Stomach (tissue), 9 donors: ENCODE data around the gene TUBA1A. TPM values are rescaled to one million over a fixed set of nuclear protein-coding genes. Genes with fewer than 3 reads are reported as not detected.
"Not testable (repeated sequence)": the region's sequence is repeated elsewhere in the genome, so short reads cannot be mapped to it uniquely, and the experiment has no call there.

Experiments used
- DNase-seq, 2 donors: peaks; one replicate each; pipeline versions ENCODE4 v3.0.0 to v3.0.0-alpha.2; 2013 to 2019
- H3K27ac ChIP-seq, 5 donors: fragments of 200-600 bp in 4 of 5; sonication (generic) in 4 of 5; one replicate each; pipeline ENCODE4 v1.5.1; 2013 to 2019; ENCODE audit warnings: mild to moderate bottlenecking in 1 of 5, moderate library complexity in 1 of 5
- H3K27me3 ChIP-seq, 3 donors: fragments of 200-600 bp; sonication (generic); one replicate each; pipeline ENCODE4 v1.5.1; 2017 to 2019; ENCODE audit warnings: mixed run types in 1 of 3
- H3K36me3 ChIP-seq, 4 donors: fragments of 200-600 bp; sonication (generic); 1 replicate in 3 of 4; 2 replicates in 1 of 4; pipeline ENCODE4 v1.5.1; 2016 to 2019
- H3K4me1 ChIP-seq, 4 donors: fragments of 200-600 bp; sonication (generic); one replicate each; pipeline ENCODE4 v1.5.1; 2016 to 2019
- H3K4me3 ChIP-seq, 4 donors: fragments of 200-600 bp; sonication (generic) in 3 of 4; one replicate each; pipeline ENCODE4 v1.5.1; 2016 to 2019; ENCODE audit warnings: mild to moderate bottlenecking in 1 of 4
- H3K9me3 ChIP-seq, 4 donors: fragments of 200-600 bp; sonication (generic); one replicate each; pipeline ENCODE4 v1.5.1; 2016 to 2019
- CTCF ChIP-seq, 7 experiments: fragments of 450-650 bp in 4 of 7; fragments of 200-600 bp in 3 of 7; sonication (generic) in 3 of 7; IDR thresholded peaks; one replicate each; pipeline ENCODE4 v1.5.1; 2016 to 2019; ENCODE audit warnings: antibody characterized with exemption in 7 of 7, control low read depth in 2 of 7, mild to moderate bottlenecking in 1 of 7
- EP300 ChIP-seq: sonication (generic); formaldehyde crosslinking; IDR thresholded peaks from one replicate; pipeline ENCODE4 v1.6.1; 2017; ENCODE audit warnings: antibody characterized with exemption
- POLR2A ChIP-seq, 4 donors: fragments of 450-650 bp; IDR thresholded peaks; one replicate each; pipeline ENCODE4 v1.6.1; 2016; ENCODE audit warnings: antibody characterized with exemption in 4 of 4, control low read depth in 2 of 4, mild to moderate bottlenecking in 1 of 4, moderate library complexity in 1 of 4
- POLR2AphosphoS5 ChIP-seq, 3 donors: sonication (generic); formaldehyde crosslinking; IDR thresholded peaks; one replicate each; pipeline ENCODE4 v1.6.1; 2016; ENCODE audit warnings: antibody characterized with exemption in 3 of 3
- WGBS, 5 donors: extraction: QIAGEN DNeasy Blood & Tissue Kit in 3 of 5; methylation state at CpG; one replicate each; pipeline versions ENCODE4 v1.1.5 to v1.1.7; 2013 to 2018; 5-methylcytosine and 5-hydroxymethylcytosine counted together
- intact Hi-C: fragments of 100-400 bp; cut with DNase I; formaldehyde crosslinking; loops from one replicate; pipeline ENCODE4 v1.15.1; 2023; ENCODE audit warnings: low total_unique reads
- polyA plus RNA-seq, 3 donors: library from polyadenylated mRNA; stranded (reverse); fragments of 200-250 nt; gene quantifications; one replicate each; pipeline ENCODE4 v1.2.3, GENCODE V29; 2013
- total RNA-seq, 5 donors: library from RNA; depleted of rRNA; stranded (reverse); fragments of >200 nt; gene quantifications; one replicate each; pipeline versions ENCODE4 v1.1.0 to v1.2.3, GENCODE V29; 2014 to 2016
- donor health status: healthy with polysubstance abuse.
- donor health status: Bipolar disorder and iron deficiency.
- donor health status: healthy.

Gene TUBA1A
- total and polyA plus RNA-seq, 8 donors: 64.5 to 279 (median 117) TPM

- intact Hi-C loops: no loop called here
- Histone ChIP-seq H3K27ac (no peak overlapping the region), H3K27me3 (no peaks in the 10 kb centered on the region), H3K9me3 (peaks cover 0 to 6% (median 0%) of the 10 kb centered on the region in 4 donors), H3K4me1 (no peaks in the 10 kb centered on the region), H3K4me3 (no peak overlapping the region), H3K36me3 (no peaks in the 10 kb centered on the region)
- 69 to 84% (median 77%) methylated on average over 5 of the region's 5 CpGs for WGBS, 5 donors
- DNase-seq: no peak
- TF ChIP-seq EP300 (no peak), CTCF (IDR thresholded peaks at IDR 0.05) (no peak), POLR2A (IDR thresholded peaks at IDR 0.05) (no peak), POLR2AphosphoS5 (IDR thresholded peaks at IDR 0.05) (no peak)
Observed at GRCh38 chr12:49174218-49174617, 14.7 kb downstream of the TUBA1A start.

GRCh38 chr12:49170924-49171323, 18.0 kb downstream of the TUBA1A start:
- Histone ChIP-seq H3K36me3 (no peaks in the 10 kb centered on the region), H3K4me1 (no peaks in the 10 kb centered on the region), H3K27ac (no peak overlapping the region), H3K9me3 (no peaks in the 10 kb centered on the region), H3K27me3 (no peaks in the 10 kb centered on the region), H3K4me3 (no peak overlapping the region)
- DNase-seq: no peak
- TF ChIP-seq POLR2AphosphoS5 (IDR thresholded peaks at IDR 0.05) (no peak), EP300 (no peak), POLR2A (IDR thresholded peaks at IDR 0.05) (no peak), CTCF (IDR thresholded peaks at IDR 0.05) (no peak)
- intact Hi-C loops: no loop called here

GRCh38 chr12:49165114-49165513, 23.8 kb downstream of the TUBA1A start:
- DNase-seq: no peak
- Histone ChIP-seq H3K4me3 (no peak overlapping the region), H3K27ac (no peak overlapping the region), H3K36me3 (no peaks in the 10 kb centered on the region), H3K9me3 (no peaks in the 10 kb centered on the region), H3K27me3 (no peaks in the 10 kb centered on the region), H3K4me1 (no peaks in the 10 kb centered on the region)
- 81 to 100% (median 90%) methylated on average over 2 of the region's 2 CpGs for WGBS, 5 donors
- no peak for TF ChIP-seq POLR2AphosphoS5 (IDR thresholded peaks at IDR 0.05)
- no peak for TF ChIP-seq EP300
- TF ChIP-seq POLR2A (IDR thresholded peaks at IDR 0.05): no peak
- TF ChIP-seq CTCF (IDR thresholded peaks at IDR 0.05): no peak
- intact Hi-C loops: no loop called here

- H3K36me3 ChIP-seq, H3K27me3 ChIP-seq, H3K4me3 ChIP-seq, H3K4me1 ChIP-seq, DNase-seq, H3K9me3 ChIP-seq, intact Hi-C loops, H3K27ac ChIP-seq: not testable (repeated sequence)
- 87 to 98% (median 90%) methylated on average over 4 of the region's 4 CpGs for WGBS, 5 donors
Observed at GRCh38 chr12:49161901-49162300, 27.0 kb downstream of the TUBA1A start.

GRCh38 chr12:49161092-49161795, 27.6 kb downstream of the TUBA1A start:
- DNase-seq: no peak
- Histone ChIP-seq H3K36me3 (no peaks in the 10 kb centered on the region), H3K27me3 (no peaks in the 10 kb centered on the region), H3K27ac (no peak overlapping the region), H3K4me1 (no peaks in the 10 kb centered on the region), H3K4me3 (no peak overlapping the region), H3K9me3 (no peaks in the 10 kb centered on the region)
- TF ChIP-seq EP300 (no peak), POLR2AphosphoS5 (IDR thresholded peaks at IDR 0.05) (no peak), POLR2A (IDR thresholded peaks at IDR 0.05) (no peak), CTCF (IDR thresholded peaks at IDR 0.05) (no peak)
- 68 to 81% (median 77%) methylated on average over 6 of the region's 6 CpGs for WGBS, 5 donors
- intact Hi-C loops: no loop called here
